RWPE2 (cell line): ENCODE data around the gene TSC22D4.
"Not testable (repeated sequence)": the region's sequence is repeated elsewhere in the genome, so short reads cannot be mapped to it uniquely, and the experiment has no call there.

Source experiments
- ATAC-seq: fragments of 200-7000 bp; cut with Tn5 transposase; 3 replicates; pipeline ENCODE4 v1.9.1; 2021; ENCODE audit warnings: low read depth
- DNase-seq: peaks from one replicate; pipeline ENCODE4 v3.0.0-alpha.2; 2020; ENCODE audit warnings: low spot score
- H3K27ac ChIP-seq: fragments of 450-650 bp; 2 replicates; pipeline ENCODE4 v1.5.1; 2017; ENCODE audit warnings: mild to moderate bottlenecking; ENCODE audit not compliant: poor library complexity, severe bottlenecking
- H3K27me3 ChIP-seq: fragments of 250-450 bp; sonication (Bioruptor Pico); 2 replicates; pipeline ENCODE4 v1.5.1; 2021; ENCODE audit warnings: mild to moderate bottlenecking, moderate library complexity; ENCODE audit not compliant: insufficient read depth, poor library complexity, severe bottlenecking
- H3K36me3 ChIP-seq: fragments of 250-450 bp; sonication (Bioruptor Pico); 2 replicates; pipeline ENCODE4 v1.5.1; 2020; ENCODE audit warnings: low read depth, mild to moderate bottlenecking, moderate library complexity
- H3K4me1 ChIP-seq: fragments of 250-450 bp; sonication (Bioruptor Pico); 2 replicates; pipeline ENCODE4 v1.5.1; 2021; ENCODE audit warnings: mild to moderate bottlenecking, moderate library complexity; ENCODE audit not compliant: insufficient read depth, poor library complexity, severe bottlenecking
- H3K4me3 ChIP-seq: fragments of 250-450 bp; sonication (Bioruptor Pico); 2 replicates; pipeline ENCODE4 v1.5.1; 2021; ENCODE audit warnings: mild to moderate bottlenecking, moderate library complexity; ENCODE audit not compliant: severe bottlenecking
- H3K9me3 ChIP-seq: fragments of 250-450 bp; sonication (Bioruptor Pico); 2 replicates; pipeline ENCODE4 v1.5.1; 2021; ENCODE audit warnings: mild to moderate bottlenecking, moderate library complexity; ENCODE audit not compliant: severe bottlenecking
- CTCF ChIP-seq: fragments of 450-650 bp; IDR thresholded peaks from one replicate; pipeline ENCODE4 v1.5.1; 2017; ENCODE audit warnings: mild to moderate bottlenecking, moderate library complexity; ENCODE audit not compliant: poor library complexity, severe bottlenecking

TSC22D4 gene

GRCh38 chr7:100443096-100443840, 35.7 kb downstream of the TSC22D4 start:
- Histone ChIP-seq H3K4me1 (peaks cover 4% of the 10 kb centered on the region), H3K9me3 (no peaks in the 10 kb centered on the region), H3K36me3 (no peaks in the 10 kb centered on the region), H3K27me3 (no peaks in the 10 kb centered on the region), H3K27ac (no peak overlapping the region), H3K4me3 (no peak overlapping the region)
- TF ChIP-seq CTCF: no peak
- DNase-seq: no peak
- ATAC-seq: no peak

DNA sequence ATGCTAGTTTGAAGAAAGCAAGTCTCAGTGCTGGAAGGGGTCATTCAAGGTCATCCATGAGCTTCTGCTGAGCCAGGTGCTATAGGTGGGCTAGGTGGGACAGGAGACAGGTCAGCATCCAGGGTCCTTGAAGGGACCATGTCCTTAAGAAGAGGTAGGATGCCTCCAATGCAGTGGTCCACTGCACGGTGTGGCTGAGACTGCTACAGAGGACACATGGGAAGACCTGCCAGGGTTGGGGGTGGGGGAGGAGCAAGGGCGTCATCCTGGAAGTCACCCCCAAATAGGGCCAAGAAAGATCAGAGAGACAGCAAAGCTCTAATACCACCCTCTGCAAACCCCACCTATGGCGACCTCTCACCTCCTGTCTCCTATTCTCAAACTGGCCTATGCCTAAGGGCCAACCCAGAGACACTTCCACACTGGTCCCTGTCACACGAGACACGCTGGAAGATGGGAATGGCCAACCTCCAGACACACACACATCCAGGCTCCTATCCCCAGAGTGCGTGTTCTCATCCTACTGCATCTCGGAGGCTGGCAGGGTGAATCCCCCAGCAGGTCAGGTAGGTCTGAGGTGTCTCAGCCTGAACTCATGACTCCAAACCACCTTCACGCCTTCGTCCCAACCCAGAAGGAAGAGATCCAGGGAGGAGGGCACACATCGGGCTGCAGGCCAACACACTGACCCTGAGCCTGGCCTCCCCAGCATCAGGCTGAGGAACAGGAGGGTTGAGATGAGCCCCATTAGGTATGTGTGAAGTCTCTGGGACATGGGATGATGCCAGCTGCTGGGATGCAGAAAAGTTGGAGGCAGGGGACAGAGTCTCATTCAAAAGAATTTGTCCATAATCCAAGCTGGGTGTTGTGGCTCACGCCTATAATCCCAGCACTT, 37.1 kb downstream of the TSC22D4 start:
- no peak for ATAC-seq
- H3K4me1 ChIP-seq: peaks cover 4% of the 10 kb centered on the region
- TF ChIP-seq CTCF: no peak

GRCh38 chr7:100439244-100439643, 39.8 kb downstream of the TSC22D4 start:
- H3K27me3 ChIP-seq, H3K4me3 ChIP-seq, DNase-seq, H3K27ac ChIP-seq, H3K9me3 ChIP-seq, H3K4me1 ChIP-seq, ATAC-seq: not testable (repeated sequence)
- H3K36me3 ChIP-seq: peaks cover 11% of the 10 kb centered on the region

More for the DNA sequence above, 37.1 kb downstream of the TSC22D4 start:
- H3K4me3 ChIP-seq: no peak overlapping the region
- no peak overlapping the region for H3K27ac ChIP-seq
- DNase-seq: no peak
- no peaks in the 10 kb centered on the region for H3K27me3 ChIP-seq
- H3K9me3 ChIP-seq: no peaks in the 10 kb centered on the region
- no peaks in the 10 kb centered on the region for H3K36me3 ChIP-seq

GRCh38 chr7:100438731-100439130, 40.3 kb downstream of the TSC22D4 start:
- DNase-seq, H3K4me3 ChIP-seq, H3K9me3 ChIP-seq, H3K4me1 ChIP-seq, H3K27me3 ChIP-seq, H3K27ac ChIP-seq, ATAC-seq: not testable (repeated sequence)
- peaks cover 16% of the 10 kb centered on the region for H3K36me3 ChIP-seq

GRCh38 chr7:100438172-100438571, 40.8 kb downstream of the TSC22D4 start:
- Histone ChIP-seq H3K36me3 (peaks cover 21% of the 10 kb centered on the region), H3K27me3 (no peaks in the 10 kb centered on the region), H3K9me3 (no peaks in the 10 kb centered on the region), H3K4me3 (no peak overlapping the region), H3K4me1 (peaks cover 3% of the 10 kb centered on the region), H3K27ac (no peak overlapping the region)
- no peak for TF ChIP-seq CTCF
- DNase-seq (no peak), ATAC-seq (no peak)
